Measurements from ENCODE around the gene FNDC3B. TPM values are rescaled to one million over a fixed set of nuclear protein-coding genes. Genes with fewer than 3 reads are reported as not detected.

FNDC3B gene
- total and polyA plus RNA-seq, 2 donors (not counting 1 experiment from before 2014, with no cell fraction given) = 1.2 to 9.2 TPM

- no peak overlapping the region for H3K27ac ChIP-seq (ENCODE audit: low read length in 2 of 2)
- H3K27me3 ChIP-seq (replicated peaks in 1 of 4; ENCODE audit: control extremely low read depth in 1 of 4, control insufficient read depth in 3 of 4, insufficient read depth in 4 of 4, low read length in 3 of 4) = no peaks in the 10 kb centered on the region
- intact Hi-C loops (cut with micrococcal nuclease) = no loop called here
- Mint-ChIP-seq H3K27ac (no peak overlapping the region), H3K4me3 (no peak overlapping the region), H3K4me1 (no peaks in the 10 kb centered on the region), H3K9me3 (ENCODE audit: insufficient read depth) (no peaks in the 10 kb centered on the region), H3K27me3 (no peaks in the 10 kb centered on the region)
- ChIA-PET CTCF (no interaction called here), POLR2A (no interaction called here)
- no peaks in the 10 kb centered on the region for H3K79me2 ChIP-seq (ENCODE audit: control insufficient read depth, insufficient read depth, low read length)
- no peaks in the 10 kb centered on the region for H3K4me1 ChIP-seq (ENCODE audit: control insufficient read depth in 2 of 2, insufficient read depth in 2 of 2, low read length in 2 of 2)
- no peak overlapping the region for H3K4me3 ChIP-seq (ENCODE audit: control extremely low read depth in 1 of 5, extremely low read depth in 1 of 5, insufficient read depth in 1 of 5, low read depth in 2 of 5, low read length in 4 of 5)
- H3K4me2 ChIP-seq (replicated peaks; ENCODE audit: low read depth, low read length, poor library complexity, severe bottlenecking) = no peak overlapping the region
- TF ChIP-seq, protein P1, sequence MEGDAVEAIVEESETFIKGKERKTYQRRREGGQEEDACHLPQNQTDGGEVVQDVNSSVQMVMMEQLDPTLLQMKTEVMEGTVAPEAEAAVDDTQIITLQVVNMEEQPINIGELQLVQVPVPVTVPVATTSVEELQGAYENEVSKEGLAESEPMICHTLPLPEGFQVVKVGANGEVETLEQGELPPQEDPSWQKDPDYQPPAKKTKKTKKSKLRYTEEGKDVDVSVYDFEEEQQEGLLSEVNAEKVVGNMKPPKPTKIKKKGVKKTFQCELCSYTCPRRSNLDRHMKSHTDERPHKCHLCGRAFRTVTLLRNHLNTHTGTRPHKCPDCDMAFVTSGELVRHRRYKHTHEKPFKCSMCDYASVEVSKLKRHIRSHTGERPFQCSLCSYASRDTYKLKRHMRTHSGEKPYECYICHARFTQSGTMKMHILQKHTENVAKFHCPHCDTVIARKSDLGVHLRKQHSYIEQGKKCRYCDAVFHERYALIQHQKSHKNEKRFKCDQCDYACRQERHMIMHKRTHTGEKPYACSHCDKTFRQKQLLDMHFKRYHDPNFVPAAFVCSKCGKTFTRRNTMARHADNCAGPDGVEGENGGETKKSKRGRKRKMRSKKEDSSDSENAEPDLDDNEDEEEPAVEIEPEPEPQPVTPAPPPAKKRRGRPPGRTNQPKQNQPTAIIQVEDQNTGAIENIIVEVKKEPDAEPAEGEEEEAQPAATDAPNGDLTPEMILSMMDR (IDR thresholded peaks at IDR 0.05) = no peak
- no peak for TF ChIP-seq EZH2 (IDR thresholded peaks at IDR 0.05; ENCODE audit: borderline replicate concordance, insufficient read depth, low read depth, low read length, poor library complexity, severe bottlenecking)
- no peaks in the 10 kb centered on the region for H3K36me3 ChIP-seq (replicated peaks in 1 of 2; ENCODE audit: control extremely low read depth in 1 of 2, control insufficient read depth in 1 of 2, extremely low read depth in 1 of 2, insufficient read depth in 2 of 2, low read length in 1 of 2)
- no CpG with 5 or more reads among the region's 4 CpGs for WGBS (ENCODE audit: insufficient coverage)
- ATAC-seq (ENCODE audit: low read depth) (no peak), DNase-seq (no peak)
- H4K20me1 ChIP-seq (ENCODE audit: control insufficient read depth, insufficient read depth, low read length, poor library complexity, severe bottlenecking) = no peaks in the 10 kb centered on the region
- H2AFZ ChIP-seq (ENCODE audit: insufficient read depth, low read depth, low read length, poor library complexity, severe bottlenecking) = no peak overlapping the region
- no peak overlapping the region for H3K9ac ChIP-seq (ENCODE audit: low read length)
- no peaks in the 10 kb centered on the region for H3K9me3 ChIP-seq (ENCODE audit: control extremely low read depth in 1 of 3, control insufficient read depth in 2 of 3, insufficient read depth in 1 of 3, low read length in 2 of 3)
These were observed 174.5 kb downstream of the FNDC3B start for GRCh38 chr3:172213904-172214303.

- POLR2A ChIA-PET = no interaction called here
These were observed 176.9 kb downstream of the FNDC3B start for GRCh38 chr3:172216267-172216666.

More at GRCh38 chr3:172216267-172216666, 176.9 kb downstream of the FNDC3B start:
- Histone ChIP-seq H3K9ac (ENCODE audit: low read length) (no peak overlapping the region), H2AFZ (ENCODE audit: insufficient read depth, low read depth, low read length, poor library complexity, severe bottlenecking) (no peak overlapping the region), H3K9me3 (ENCODE audit: control extremely low read depth in 1 of 3, control insufficient read depth in 2 of 3, insufficient read depth in 1 of 3, low read length in 2 of 3) (no peaks in the 10 kb centered on the region), H3K79me2 (ENCODE audit: control insufficient read depth, insufficient read depth, low read length) (no peaks in the 10 kb centered on the region), H3K4me3 (ENCODE audit: control extremely low read depth in 1 of 5, extremely low read depth in 1 of 5, insufficient read depth in 1 of 5, low read depth in 2 of 5, low read length in 4 of 5) (no peak overlapping the region), H3K27me3 (replicated peaks in 1 of 4; ENCODE audit: control extremely low read depth in 1 of 4, control insufficient read depth in 3 of 4, insufficient read depth in 4 of 4, low read length in 3 of 4) (no peaks in the 10 kb centered on the region), H3K4me1 (ENCODE audit: control insufficient read depth in 2 of 2, insufficient read depth in 2 of 2, low read length in 2 of 2) (no peaks in the 10 kb centered on the region), H3K4me2 (replicated peaks; ENCODE audit: low read depth, low read length, poor library complexity, severe bottlenecking) (no peak overlapping the region), H3K27ac (ENCODE audit: low read length in 2 of 2) (no peak overlapping the region), H4K20me1 (ENCODE audit: control insufficient read depth, insufficient read depth, low read length, poor library complexity, severe bottlenecking) (no peaks in the 10 kb centered on the region), H3K36me3 (replicated peaks in 1 of 2; ENCODE audit: control extremely low read depth in 1 of 2, control insufficient read depth in 1 of 2, extremely low read depth in 1 of 2, insufficient read depth in 2 of 2, low read length in 1 of 2) (no peaks in the 10 kb centered on the region)
- Mint-ChIP-seq H3K4me3 (no peak overlapping the region), H3K27me3 (no peaks in the 10 kb centered on the region), H3K27ac (no peak overlapping the region), H3K4me1 (no peaks in the 10 kb centered on the region), H3K9me3 (ENCODE audit: insufficient read depth) (no peaks in the 10 kb centered on the region)
- CTCF ChIA-PET = no interaction called here
- DNase-seq (no peak), ATAC-seq (ENCODE audit: low read depth) (no peak)
- intact Hi-C loops (cut with micrococcal nuclease) = no loop called here
- WGBS (ENCODE audit: insufficient coverage) = 95% methylated on average over 2 of the region's 5 CpGs
- no peak for TF ChIP-seq EZH2 (IDR thresholded peaks at IDR 0.05; ENCODE audit: borderline replicate concordance, insufficient read depth, low read depth, low read length, poor library complexity, severe bottlenecking)
- TF ChIP-seq, protein P1 (IDR thresholded peaks at IDR 0.05) = no peak

Data from B cell (primary cell).